Thymus (tissue), 11 donors: Measurements from ENCODE around the gene PDK1. TPM values are rescaled to one million over a fixed set of nuclear protein-coding genes. Genes with fewer than 3 reads are reported as not detected.
"Not testable (repeated sequence)": the region's sequence is repeated elsewhere in the genome, so short reads cannot be mapped to it uniquely, and the experiment has no call there.

Experiments
- DNase-seq, 9 donors: peaks; one replicate each; pipeline ENCODE4 v3.0.0-alpha.2; 2013; ENCODE audit warnings: low spot score in 9 of 9, low read depth in 6 of 9, missing footprints in 1 of 9
- H3K27ac ChIP-seq, 2 donors: one replicate each; pipeline ENCODE4 v1.5.1; 2013; ENCODE audit warnings: control low read depth in 1 of 2, low read depth in 1 of 2, low read length in 1 of 2, mild to moderate bottlenecking in 1 of 2, moderate library complexity in 1 of 2
- H3K27me3 ChIP-seq, 2 donors: one replicate each; pipeline ENCODE4 v1.5.1; 2013; ENCODE audit warnings: low read length in 1 of 2; ENCODE audit not compliant: control insufficient read depth in 2 of 2, insufficient read depth in 1 of 2
- H3K36me3 ChIP-seq, 2 donors: one replicate each; pipeline ENCODE4 v1.5.1; 2013; ENCODE audit warnings: low read length in 1 of 2, mild to moderate bottlenecking in 1 of 2, moderate library complexity in 1 of 2; ENCODE audit not compliant: control insufficient read depth in 2 of 2, insufficient read depth in 2 of 2
- H3K4me1 ChIP-seq, 2 donors: one replicate each; pipeline ENCODE4 v1.5.1; 2013; ENCODE audit warnings: low read length in 2 of 2; ENCODE audit not compliant: control insufficient read depth in 2 of 2, insufficient read depth in 2 of 2
- H3K4me3 ChIP-seq, 2 donors: one replicate each; pipeline ENCODE4 v1.5.1; 2013; ENCODE audit warnings: low read length in 2 of 2, control low read depth in 1 of 2, mild to moderate bottlenecking in 1 of 2
- H3K9me3 ChIP-seq, 2 donors: one replicate each; pipeline ENCODE4 v1.5.1; 2013; ENCODE audit warnings: low read length in 1 of 2, mild to moderate bottlenecking in 1 of 2; ENCODE audit not compliant: control insufficient read depth in 2 of 2, insufficient read depth in 1 of 2
- WGBS: extraction: QIAGEN DNeasy Blood & Tissue Kit; methylation state at CpG from one replicate; pipeline ENCODE4 v1.1.7; 2013; 5-methylcytosine and 5-hydroxymethylcytosine counted together
- polyA plus RNA-seq: library from polyadenylated mRNA; stranded (reverse); fragments of 200-250 nt; gene quantifications from one replicate; pipeline ENCODE4 v1.2.3, GENCODE V29; 2013
- total RNA-seq: library from RNA; stranded (reverse); fragments of 120-200 nt; gene quantifications from one replicate; pipeline ENCODE4 v1.2.4, GENCODE V29; 2013
- donor health status: healthy.

PDK1 gene
- total and polyA plus RNA-seq, 2 donors: 7.2 to 27.4 TPM

- H3K27ac ChIP-seq: no peak overlapping the region
- peaks cover 6 to 18% of the 10 kb centered on the region in 2 donors for H3K36me3 ChIP-seq
- no peaks in the 10 kb centered on the region for H3K27me3 ChIP-seq
- 99% methylated on average over 1 of the region's 1 CpG for WGBS
- peaks cover 0 to 8% of the 10 kb centered on the region in 2 donors for H3K9me3 ChIP-seq
- no peaks in the 10 kb centered on the region for H3K4me1 ChIP-seq
- no peak for DNase-seq
- H3K4me3 ChIP-seq: no peak overlapping the region
These were observed 22.2 kb downstream of the PDK1 start for GRCh38 chr2:172578054-172578453.

GRCh38 chr2:172578860-172579512, 23.1 kb downstream of the PDK1 start:
- H3K36me3 ChIP-seq: peaks cover 6 to 11% of the 10 kb centered on the region in 2 donors

GRCh38 chr2:172580544-172580943, 24.7 kb downstream of the PDK1 start:
- Histone ChIP-seq H3K9me3 (peaks cover 0 to 5% of the 10 kb centered on the region in 2 donors), H3K27ac (no peak overlapping the region), H3K4me3 (no peak overlapping the region), H3K4me1 (no peaks in the 10 kb centered on the region), H3K27me3 (no peaks in the 10 kb centered on the region), H3K36me3 (peaks cover 6 to 10% of the 10 kb centered on the region in 2 donors)
- DNase-seq: no peak

More at GRCh38 chr2:172578860-172579512, 23.1 kb downstream of the PDK1 start:
- peaks cover 0 to 8% of the 10 kb centered on the region in 2 donors for H3K9me3 ChIP-seq
- no peaks in the 10 kb centered on the region for H3K4me1 ChIP-seq
- H3K4me3 ChIP-seq: no peak overlapping the region
- 100% methylated on average over 2 of the region's 2 CpGs for WGBS
- H3K27me3 ChIP-seq: no peaks in the 10 kb centered on the region
- H3K27ac ChIP-seq: no peak overlapping the region
- no peak for DNase-seq

- Histone ChIP-seq H3K27me3 (no peaks in the 10 kb centered on the region), H3K27ac (no peak overlapping the region), H3K4me1 (no peaks in the 10 kb centered on the region), H3K4me3 (no peak overlapping the region), H3K36me3 (peaks cover 13 to 24% of the 10 kb centered on the region in 2 donors), H3K9me3 (peaks cover 0 to 3% of the 10 kb centered on the region in 2 donors)
- WGBS: 99% methylated on average over 1 of the region's 1 CpG
- DNase-seq: no peak
These were observed 26.8 kb downstream of the PDK1 start for GRCh38 chr2:172582656-172583055.

DNA sequence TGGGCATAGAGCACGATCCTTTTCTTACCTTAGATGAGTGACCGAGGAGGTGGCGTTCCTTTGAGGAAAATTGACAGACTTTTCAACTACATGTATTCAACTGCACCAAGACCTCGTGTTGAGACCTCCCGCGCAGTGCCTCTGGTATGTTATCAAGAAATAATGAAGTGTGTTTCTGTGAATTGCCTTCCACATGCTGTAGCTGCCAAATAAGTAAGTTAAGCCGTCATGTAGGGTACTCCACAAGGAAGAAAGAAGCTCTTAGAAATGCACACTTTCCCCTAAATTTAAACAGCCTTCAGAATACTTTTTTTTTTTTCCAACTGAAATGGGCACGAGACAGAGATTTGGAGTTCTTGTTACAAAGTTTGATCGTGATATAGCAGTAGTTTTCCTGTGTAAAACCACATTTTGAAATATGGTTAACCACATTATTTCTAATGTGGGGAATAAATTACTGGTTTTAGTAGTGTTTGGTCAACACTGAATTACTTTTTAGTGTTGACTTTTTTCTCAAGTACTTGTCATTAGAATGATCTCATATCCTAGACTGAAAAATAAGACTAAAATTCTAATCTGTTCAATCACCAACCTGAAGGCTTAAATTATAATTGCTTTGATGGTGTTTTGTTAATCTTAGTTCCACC, 30.5 kb downstream of the PDK1 start:
- no peak overlapping the region for H3K27ac ChIP-seq
- no peaks in the 10 kb centered on the region for H3K27me3 ChIP-seq
- H3K4me3 ChIP-seq: no peak overlapping the region
- WGBS: 69% methylated on average over 9 of the region's 9 CpGs
- peaks cover 0 to 3% of the 10 kb centered on the region in 2 donors for H3K9me3 ChIP-seq
- DNase-seq: no peak
- H3K36me3 ChIP-seq: peaks cover 28 to 46% of the 10 kb centered on the region in 2 donors
- H3K4me1 ChIP-seq: no peaks in the 10 kb centered on the region

DNA sequence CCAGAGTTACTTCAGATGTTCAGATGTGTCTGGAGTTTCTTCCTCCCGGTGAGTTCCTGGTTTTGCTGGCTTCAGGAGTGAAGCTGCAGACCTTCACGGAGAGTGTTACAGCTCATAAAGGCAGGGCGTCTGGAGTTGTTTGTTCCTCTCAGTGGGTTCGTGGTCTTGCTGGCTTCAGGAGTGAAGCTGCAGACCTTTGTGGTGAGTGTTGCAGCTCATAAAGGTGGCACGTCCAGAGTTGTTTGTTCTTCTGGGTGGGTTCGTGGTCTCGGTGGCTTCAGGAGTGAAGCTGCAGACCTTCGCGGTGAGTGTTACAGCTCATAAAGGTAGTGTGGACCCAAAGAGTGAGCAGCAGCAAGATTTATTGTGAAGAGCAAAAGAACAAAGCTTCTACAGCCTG, 31.3 kb downstream of the PDK1 start:
- 75% methylated on average over 9 of the region's 9 CpGs for WGBS
- not testable (repeated sequence) for H3K27me3 ChIP-seq, H3K27ac ChIP-seq, H3K4me3 ChIP-seq, H3K4me1 ChIP-seq, DNase-seq, H3K9me3 ChIP-seq
- peaks cover 24 to 44% of the 10 kb centered on the region in 2 donors for H3K36me3 ChIP-seq

DNA sequence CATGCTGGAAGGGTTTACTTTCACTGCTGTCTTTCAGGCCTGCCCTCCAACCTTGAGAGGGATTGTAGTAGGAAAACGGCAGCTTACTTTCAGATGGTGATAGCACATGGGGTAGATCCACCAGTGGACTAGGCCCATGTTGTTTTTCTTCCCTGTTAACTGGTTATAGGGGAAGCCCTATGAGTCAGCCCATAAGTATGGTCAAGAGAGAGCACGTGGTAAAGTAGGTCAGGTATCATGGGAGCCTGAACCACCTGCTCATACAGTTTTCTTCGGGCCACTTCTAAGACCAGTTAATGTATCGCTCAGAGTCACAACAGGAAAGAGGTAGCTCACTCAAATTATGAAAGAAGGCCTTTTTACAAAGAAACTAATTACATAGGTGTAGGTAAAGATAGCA, 33.0 kb downstream of the PDK1 start:
- peaks cover 0 to 3% of the 10 kb centered on the region in 2 donors for H3K9me3 ChIP-seq
- peaks cover 22 to 46% of the 10 kb centered on the region in 2 donors for H3K36me3 ChIP-seq
- H3K27ac ChIP-seq: no peak overlapping the region
- no peaks in the 10 kb centered on the region for H3K4me1 ChIP-seq
- H3K4me3 ChIP-seq: no peak overlapping the region
- H3K27me3 ChIP-seq: no peaks in the 10 kb centered on the region
- no peak for DNase-seq
- 98% methylated on average over 4 of the region's 4 CpGs for WGBS

- H3K27me3 ChIP-seq, DNase-seq, H3K27ac ChIP-seq, H3K4me1 ChIP-seq, H3K4me3 ChIP-seq, H3K9me3 ChIP-seq: not testable (repeated sequence)
- 98% methylated on average over 4 of the region's 4 CpGs for WGBS
- peaks cover 34 to 61% of the 10 kb centered on the region in 2 donors for H3K36me3 ChIP-seq
These were observed 35.5 kb downstream of the PDK1 start for GRCh38 chr2:172591386-172591785.

GRCh38 chr2:172592190-172592589, 36.3 kb downstream of the PDK1 start:
- not testable (repeated sequence) for H3K9me3 ChIP-seq, H3K4me3 ChIP-seq, H3K27me3 ChIP-seq, DNase-seq, H3K4me1 ChIP-seq, H3K27ac ChIP-seq
- H3K36me3 ChIP-seq: peaks cover 31 to 63% of the 10 kb centered on the region in 2 donors
